H1 (cell line): ENCODE measurements around the gene SNX20.

ENCODE experiments used
- BCL11A ChIP-seq, 2 experiments: IDR thresholded peaks; one replicate each; pipeline ENCODE4 v1.6.1; 2011; ENCODE audit warnings: low read depth in 2 of 2, low read length in 2 of 2, mild to moderate bottlenecking in 2 of 2
- CHD2 ChIP-seq: IDR thresholded peaks from 2 replicates; pipeline ENCODE4 v1.6.1; 2012; ENCODE audit warnings: low read length, improper control_type of control experiment
- JUND ChIP-seq: IDR thresholded peaks from 2 replicates; pipeline ENCODE4 v1.6.1; 2011; ENCODE audit warnings: mild to moderate bottlenecking, improper control_type of control experiment, low read length
- MAFK ChIP-seq: IDR thresholded peaks from 2 replicates; pipeline ENCODE4 v1.6.1; 2012; ENCODE audit warnings: low read depth, mild to moderate bottlenecking, improper control_type of control experiment, low read length
- POLR2AphosphoS5 ChIP-seq: IDR thresholded peaks from 2 replicates; pipeline ENCODE4 v1.6.1; 2011; ENCODE audit warnings: low read depth, low read length
- SIRT6 ChIP-seq: IDR thresholded peaks from one replicate; pipeline ENCODE4 v1.7.1; 2012; ENCODE audit warnings: low read length, inconsistent platforms
- TF ChIP-seq, protein P1 (sequence below), 3 experiments: IDR thresholded peaks; 1 replicate in 2 of 3; 2 replicates in 1 of 3; pipeline versions ENCODE4 v1.5.1 to v1.6.1; 2011; ENCODE audit warnings: low read length in 3 of 3, mild to moderate bottlenecking in 3 of 3, inconsistent platforms in 2 of 3, low read depth in 1 of 3, moderate library complexity in 1 of 3; ENCODE audit not compliant: insufficient read depth in 1 of 3; ENCODE audit errors: control extremely low read depth in 1 of 3
- TF ChIP-seq, protein P2 (sequence below): IDR thresholded peaks from 2 replicates; pipeline ENCODE4 v1.6.1; 2012; ENCODE audit warnings: inconsistent platforms

DNA sequence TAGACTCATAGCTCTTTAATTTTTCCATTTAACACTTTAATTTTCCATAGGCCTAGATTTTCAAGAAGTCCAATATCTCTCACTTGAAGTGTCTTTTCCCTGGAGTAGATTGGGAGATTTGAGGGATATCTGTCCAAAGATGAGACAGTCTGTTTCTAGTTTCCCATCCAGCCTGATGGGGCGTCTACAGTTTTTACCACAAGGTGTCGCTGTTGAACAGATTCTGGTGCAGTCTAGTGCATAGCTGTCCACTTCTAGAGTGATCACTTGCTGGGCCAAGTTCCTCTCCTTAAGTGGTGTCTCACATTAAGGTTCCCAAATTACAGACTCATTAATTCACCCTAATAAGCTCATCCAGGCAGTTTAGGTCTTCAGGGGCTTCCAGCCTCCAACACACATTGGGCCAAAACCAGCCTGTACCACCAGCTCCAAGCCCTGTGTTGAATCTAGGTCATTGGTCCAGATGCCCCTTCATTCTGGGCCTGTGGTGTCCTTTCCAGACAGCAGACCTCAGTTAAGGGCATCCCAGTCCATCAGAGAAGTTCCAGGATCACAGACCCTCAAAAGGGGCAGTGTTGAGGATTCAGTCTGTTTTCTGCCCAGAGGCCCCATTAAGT lies 9.4 kb downstream of the SNX20 start:
- TF ChIP-seq POLR2AphosphoS5, result no peak
- no peak for TF ChIP-seq MAFK
- TF ChIP-seq, protein P1, sequence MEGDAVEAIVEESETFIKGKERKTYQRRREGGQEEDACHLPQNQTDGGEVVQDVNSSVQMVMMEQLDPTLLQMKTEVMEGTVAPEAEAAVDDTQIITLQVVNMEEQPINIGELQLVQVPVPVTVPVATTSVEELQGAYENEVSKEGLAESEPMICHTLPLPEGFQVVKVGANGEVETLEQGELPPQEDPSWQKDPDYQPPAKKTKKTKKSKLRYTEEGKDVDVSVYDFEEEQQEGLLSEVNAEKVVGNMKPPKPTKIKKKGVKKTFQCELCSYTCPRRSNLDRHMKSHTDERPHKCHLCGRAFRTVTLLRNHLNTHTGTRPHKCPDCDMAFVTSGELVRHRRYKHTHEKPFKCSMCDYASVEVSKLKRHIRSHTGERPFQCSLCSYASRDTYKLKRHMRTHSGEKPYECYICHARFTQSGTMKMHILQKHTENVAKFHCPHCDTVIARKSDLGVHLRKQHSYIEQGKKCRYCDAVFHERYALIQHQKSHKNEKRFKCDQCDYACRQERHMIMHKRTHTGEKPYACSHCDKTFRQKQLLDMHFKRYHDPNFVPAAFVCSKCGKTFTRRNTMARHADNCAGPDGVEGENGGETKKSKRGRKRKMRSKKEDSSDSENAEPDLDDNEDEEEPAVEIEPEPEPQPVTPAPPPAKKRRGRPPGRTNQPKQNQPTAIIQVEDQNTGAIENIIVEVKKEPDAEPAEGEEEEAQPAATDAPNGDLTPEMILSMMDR (IDR thresholded peaks at IDR 0.05; ENCODE audit: control extremely low read depth in 1 of 3, insufficient read depth in 1 of 3, low read depth in 1 of 3, low read length in 3 of 3), result peak; percentile 37 to 83 (median 78)
- no peak for TF ChIP-seq JUND
- TF ChIP-seq, protein P2, sequence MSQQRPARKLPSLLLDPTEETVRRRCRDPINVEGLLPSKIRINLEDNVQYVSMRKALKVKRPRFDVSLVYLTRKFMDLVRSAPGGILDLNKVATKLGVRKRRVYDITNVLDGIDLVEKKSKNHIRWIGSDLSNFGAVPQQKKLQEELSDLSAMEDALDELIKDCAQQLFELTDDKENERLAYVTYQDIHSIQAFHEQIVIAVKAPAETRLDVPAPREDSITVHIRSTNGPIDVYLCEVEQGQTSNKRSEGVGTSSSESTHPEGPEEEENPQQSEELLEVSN, result no peak
- TF ChIP-seq BCL11A (IDR thresholded peaks at IDR 0.05; ENCODE audit: low read depth in 2 of 2, low read length in 2 of 2), result no peak
- no peak for TF ChIP-seq CHD2
- no peak for TF ChIP-seq SIRT6
